ENCODE data around the gene STAT5B.

- TF ChIP-seq, protein P1, sequence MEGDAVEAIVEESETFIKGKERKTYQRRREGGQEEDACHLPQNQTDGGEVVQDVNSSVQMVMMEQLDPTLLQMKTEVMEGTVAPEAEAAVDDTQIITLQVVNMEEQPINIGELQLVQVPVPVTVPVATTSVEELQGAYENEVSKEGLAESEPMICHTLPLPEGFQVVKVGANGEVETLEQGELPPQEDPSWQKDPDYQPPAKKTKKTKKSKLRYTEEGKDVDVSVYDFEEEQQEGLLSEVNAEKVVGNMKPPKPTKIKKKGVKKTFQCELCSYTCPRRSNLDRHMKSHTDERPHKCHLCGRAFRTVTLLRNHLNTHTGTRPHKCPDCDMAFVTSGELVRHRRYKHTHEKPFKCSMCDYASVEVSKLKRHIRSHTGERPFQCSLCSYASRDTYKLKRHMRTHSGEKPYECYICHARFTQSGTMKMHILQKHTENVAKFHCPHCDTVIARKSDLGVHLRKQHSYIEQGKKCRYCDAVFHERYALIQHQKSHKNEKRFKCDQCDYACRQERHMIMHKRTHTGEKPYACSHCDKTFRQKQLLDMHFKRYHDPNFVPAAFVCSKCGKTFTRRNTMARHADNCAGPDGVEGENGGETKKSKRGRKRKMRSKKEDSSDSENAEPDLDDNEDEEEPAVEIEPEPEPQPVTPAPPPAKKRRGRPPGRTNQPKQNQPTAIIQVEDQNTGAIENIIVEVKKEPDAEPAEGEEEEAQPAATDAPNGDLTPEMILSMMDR (IDR thresholded peaks at IDR 0.05; ENCODE audit: insufficient read depth, low read length, poor library complexity, severe bottlenecking), result no peak
- TF ChIP-seq EZH2phosphoT487 (conservative IDR thresholded peaks at IDR 0.05; ENCODE audit: low read length), result no peak
Observed at GRCh38 chr17:42290577-42290976, 14.4 kb upstream of the STAT5B start.
